HG03439 (cell line): ENCODE results near the gene IFT81.
"Not testable (repeated sequence)": the region's sequence is repeated elsewhere in the genome, so short reads cannot be mapped to it uniquely, and the experiment has no call there.

ENCODE experiments used
- ATAC-seq: cut with Tn5 transposase; IDR thresholded peaks from one replicate; pipeline ENCODE4 v1.9.1; 2021; ENCODE audit warnings: mild to moderate bottlenecking, moderate library complexity; ENCODE audit not compliant: unreplicated experiment

The IFT81 gene

DNA sequence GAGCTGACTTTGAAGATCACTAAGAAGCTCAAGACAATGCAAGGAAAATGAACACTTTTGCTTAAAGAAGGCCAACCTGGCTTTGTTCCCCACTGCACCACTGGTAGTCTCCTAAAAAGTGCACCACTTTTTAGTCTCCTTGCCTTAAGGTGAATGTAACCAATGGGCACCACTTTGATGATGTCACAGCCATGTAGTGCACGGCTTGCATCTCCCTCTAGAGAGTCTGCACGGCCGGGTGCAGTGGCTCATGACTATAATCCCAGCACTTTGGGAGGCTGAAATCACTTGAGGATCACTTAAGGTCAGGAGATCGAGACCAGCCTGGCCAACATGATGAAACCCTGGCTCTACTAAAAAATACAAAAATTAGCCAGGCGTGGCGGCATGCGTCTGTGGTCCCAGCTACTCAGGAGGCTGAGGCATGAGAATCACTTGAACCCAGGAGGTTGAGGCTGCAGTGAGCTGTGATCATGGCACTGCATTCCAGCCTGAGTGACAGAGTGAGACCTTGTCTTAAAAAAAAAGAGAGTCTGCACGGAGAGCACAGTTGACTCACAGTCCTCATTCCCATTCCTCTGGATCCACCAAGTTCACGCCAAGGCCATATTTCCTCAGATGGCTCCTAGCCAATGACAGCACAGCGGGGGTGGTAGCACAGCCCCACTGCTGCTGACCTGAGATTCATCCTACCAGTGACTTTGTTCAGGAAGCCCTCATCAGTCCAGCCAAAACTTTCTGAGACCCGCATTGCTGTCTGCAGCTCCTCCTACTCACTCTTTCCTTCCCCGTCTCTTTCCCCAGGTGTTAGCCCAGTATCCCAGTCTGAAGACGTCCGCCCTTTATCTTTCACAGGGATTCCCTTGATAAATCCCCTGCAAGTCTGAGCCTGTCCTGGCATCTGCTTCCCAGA is 16.5 kb upstream of the IFT81 start:
- no peak for ATAC-seq

DNA sequence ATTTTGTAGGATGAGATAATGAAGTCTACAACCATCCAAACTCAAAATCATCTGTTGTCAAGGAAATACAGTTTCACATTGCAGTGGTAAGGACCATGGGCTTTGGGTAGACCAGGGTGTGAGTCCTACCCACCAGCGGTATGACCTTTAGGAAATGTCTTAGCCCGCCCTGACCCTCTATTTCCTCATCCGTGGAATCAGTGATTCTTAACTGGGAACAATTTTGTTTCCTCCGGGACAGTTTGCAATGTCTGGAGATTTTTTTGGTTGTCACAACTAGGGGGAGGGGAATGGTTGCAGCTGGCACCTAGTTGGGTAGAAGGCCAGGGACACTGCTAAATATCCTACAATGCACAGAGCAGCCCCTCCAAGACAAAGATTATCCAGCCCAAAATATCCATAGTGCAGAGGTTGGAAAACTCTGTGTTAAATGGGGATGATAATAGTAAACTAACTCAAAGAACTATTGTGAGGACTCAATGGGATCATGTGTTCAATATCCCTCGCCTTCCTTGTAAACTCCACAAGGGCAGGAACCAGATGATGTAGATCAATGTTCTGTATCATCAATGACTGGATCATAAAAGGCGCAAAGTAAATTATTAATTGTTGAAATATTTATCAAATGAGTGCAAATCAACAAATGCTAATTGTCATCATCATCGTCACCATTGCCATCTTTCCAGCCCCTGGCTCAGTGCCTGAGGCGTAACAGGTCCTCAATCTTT is 15.7 kb upstream of the IFT81 start:
- ATAC-seq: no peak

DNA sequence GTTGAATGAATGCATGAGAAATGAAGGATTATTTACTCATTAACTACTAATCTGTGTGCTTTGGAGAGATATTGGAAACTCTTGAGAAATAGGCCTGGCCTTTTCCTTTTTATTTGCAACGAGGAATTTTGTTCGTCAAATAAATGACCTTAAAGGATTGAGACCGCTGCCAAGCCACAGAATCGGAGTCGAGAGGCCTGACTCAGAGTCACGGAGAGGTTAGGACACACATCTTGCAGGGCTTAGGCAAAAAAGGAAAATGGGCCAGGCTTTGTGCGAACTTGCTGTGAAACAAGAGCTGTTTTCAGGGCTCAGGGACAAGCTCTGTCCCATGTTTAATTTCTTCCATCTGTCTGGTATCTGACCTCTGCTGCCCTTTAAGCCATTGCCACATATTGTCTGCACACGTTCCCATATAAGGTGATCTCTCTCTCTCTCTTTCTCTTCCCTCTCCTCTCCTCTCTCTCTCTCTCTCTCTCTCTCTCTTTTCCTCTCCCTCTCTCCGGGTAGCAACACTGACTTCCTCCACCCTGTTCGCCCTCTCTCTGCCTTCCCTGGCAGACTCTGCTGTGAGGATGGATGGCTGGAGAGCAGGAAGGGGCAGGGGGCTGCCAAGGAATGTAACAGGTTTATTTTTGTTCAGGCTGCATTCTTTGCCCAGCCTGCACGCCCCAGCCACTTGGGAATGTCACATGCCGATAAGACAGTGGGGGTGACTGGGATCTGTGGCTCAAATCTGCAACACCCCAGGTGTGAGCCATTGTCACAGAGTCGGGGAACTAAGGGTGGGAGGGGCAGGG is 14.9 kb upstream of the IFT81 start:
- ATAC-seq: no peak

DNA sequence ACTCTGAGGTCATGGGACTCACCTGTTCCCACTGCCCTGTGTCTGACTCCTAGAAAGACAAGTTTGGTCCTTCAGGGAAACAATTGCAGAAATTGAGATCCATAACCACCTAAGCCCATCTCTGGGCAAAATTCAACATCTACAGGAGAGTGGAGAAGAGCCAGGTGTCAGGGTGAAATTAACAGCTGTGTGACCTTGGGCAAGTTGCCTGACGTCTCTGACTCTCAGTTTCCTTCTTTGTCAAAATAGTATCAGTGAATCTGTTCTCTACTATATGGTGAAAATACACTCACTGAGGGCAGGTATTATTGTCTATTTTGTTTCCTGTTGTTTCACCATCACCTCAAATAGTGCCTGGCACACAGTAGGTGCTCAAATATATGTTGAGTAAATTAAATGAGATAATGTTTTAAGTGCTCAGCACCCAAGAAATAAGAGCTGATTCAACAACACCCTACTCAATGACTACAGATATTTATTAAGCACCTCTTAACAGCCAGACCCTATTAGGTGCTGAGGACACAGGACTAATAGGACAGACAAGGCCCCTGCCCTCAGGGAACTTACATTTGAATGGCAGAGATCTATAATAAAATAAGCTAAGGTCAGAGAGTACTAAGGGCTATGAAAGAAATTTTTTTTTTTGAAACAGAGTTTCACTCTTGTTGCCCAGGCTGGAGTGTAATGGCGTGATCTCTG is 14.2 kb upstream of the IFT81 start:
- no peak for ATAC-seq

DNA sequence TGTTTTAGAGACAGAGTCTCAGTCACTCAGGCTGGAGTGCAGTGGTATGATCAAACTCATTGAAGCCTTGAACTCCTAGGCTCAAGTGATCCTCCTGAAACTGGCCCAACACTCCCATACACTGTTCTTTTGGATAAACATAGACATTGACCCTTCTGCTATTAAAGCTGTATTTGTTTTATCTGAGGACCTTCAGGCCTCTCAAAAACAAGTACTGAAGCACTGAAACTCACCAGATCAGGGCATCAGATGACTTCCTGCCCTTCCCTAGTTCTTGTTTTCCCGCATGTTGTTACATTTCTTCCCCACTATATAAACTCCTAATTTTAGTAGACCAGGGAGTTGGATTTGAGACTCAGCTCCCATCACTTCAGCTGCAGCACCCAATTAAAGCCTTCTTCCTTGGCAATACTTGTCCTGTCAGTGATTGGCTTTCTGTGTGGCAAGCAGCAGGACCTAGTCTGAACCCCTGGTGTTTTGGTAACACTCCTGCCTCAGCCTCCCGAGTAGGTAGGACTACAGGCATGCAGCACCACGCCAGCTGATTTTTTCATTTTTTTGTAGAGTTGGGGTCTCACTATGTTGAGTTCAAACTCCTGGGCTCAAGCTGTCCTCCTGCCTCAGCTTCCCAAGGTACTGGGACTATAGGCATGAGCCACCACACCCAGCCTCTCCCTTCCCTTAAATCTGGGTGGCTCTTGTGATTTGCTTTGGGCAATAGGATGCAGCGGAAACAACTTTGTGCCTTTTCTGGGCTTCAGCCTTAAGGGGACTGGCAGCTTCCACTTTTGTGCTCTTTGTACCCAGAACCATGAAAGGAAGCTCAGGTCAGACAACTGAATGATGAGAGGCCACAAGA is 12.5 kb upstream of the IFT81 start:
- no peak for ATAC-seq

DNA sequence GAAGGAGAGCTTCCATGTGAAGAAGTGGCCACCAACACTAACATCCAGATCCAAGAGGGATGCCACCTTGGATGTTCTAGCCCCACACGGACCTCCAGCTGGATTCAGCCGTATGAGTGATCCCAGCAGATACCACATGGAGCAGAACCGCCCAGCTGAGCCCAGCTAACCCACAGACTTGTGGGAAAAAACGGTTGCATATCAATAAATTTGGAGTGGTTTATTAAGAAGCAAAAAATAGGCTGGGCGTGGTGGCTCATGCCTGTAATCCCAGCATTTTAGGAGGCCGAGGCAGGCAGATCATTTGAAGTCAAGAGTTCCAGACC is 11.9 kb upstream of the IFT81 start:
- ATAC-seq: no peak

DNA sequence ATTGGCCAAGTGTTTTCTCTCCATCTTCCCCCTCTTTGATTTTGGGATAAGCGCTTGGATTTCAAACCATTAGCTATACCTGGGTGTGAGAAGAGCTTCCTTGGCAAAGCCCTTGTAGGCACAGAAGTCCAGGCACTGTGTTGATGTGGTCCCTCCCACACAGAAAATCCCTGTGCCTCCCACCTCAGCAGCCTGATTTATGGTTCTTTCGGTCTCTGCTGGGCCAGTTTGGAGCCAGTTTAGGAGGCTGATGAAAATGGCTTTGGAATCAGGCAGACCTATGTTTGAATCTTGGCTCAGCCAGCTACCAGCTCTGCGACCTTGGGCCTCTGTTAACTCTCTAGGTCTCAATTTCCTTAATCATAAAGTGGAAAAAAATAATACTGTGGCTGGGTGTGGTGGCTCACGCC is 9.6 kb upstream of the IFT81 start:
- ATAC-seq: no peak

DNA sequence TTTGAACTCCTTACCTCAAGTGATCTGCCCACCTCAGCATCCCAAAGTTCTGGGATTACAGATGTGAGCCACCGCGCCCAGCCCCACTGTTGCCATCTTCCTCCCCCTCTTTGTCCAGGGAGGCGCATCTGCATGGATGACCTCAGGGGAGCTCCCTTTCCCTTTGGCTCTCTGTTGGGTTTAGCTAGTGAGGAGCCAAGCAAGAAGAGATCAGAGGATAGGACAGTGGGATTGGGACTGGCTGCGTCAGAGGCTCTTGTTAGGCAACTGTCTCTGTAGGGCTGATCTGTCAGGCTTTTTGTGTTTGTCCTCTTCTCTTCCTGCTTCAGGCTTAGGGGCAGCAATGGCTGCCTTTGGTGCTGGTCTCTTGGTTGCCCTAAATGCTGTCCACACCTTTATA is 8.5 kb upstream of the IFT81 start:
- no peak for ATAC-seq

DNA sequence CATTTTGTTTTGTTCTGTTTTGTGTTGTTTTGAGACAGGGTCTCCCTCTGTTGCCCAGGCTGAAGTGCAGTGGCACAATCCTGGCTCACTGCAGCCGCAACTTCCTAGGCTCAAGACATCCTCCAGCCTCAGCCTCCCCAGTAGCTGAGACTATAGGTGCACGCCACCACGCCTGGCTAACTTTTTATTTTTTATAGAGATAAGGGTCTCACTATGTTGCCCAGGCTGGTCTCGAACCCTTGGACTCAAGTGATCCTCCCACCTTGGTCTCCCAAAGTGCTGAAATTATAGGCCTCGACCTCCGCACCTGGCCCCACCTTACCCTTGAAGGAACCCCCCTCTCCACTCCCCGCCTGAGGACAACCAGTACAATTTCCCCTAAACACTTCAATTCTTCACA is 7.5 kb upstream of the IFT81 start:
- ATAC-seq: no peak

DNA sequence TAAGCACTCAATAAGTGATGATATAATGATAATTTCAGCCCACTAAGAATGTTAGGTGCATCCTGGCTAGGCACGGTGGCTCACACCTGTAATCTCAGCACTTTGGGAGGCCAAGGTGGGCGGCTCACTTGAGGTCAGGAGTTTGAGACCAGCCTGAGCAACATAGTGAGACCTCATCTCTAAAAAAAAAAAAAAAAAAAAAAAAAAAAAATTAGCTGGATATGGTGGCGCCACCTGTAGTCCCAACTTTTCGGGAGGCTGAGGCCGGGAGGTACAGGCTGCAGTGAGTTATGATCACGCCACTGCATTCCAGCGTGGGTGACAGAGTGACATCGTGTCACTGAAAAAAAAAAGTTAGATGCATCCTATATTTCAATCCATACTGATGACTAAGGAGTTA is 6.9 kb upstream of the IFT81 start:
- ATAC-seq: not testable (repeated sequence)

DNA sequence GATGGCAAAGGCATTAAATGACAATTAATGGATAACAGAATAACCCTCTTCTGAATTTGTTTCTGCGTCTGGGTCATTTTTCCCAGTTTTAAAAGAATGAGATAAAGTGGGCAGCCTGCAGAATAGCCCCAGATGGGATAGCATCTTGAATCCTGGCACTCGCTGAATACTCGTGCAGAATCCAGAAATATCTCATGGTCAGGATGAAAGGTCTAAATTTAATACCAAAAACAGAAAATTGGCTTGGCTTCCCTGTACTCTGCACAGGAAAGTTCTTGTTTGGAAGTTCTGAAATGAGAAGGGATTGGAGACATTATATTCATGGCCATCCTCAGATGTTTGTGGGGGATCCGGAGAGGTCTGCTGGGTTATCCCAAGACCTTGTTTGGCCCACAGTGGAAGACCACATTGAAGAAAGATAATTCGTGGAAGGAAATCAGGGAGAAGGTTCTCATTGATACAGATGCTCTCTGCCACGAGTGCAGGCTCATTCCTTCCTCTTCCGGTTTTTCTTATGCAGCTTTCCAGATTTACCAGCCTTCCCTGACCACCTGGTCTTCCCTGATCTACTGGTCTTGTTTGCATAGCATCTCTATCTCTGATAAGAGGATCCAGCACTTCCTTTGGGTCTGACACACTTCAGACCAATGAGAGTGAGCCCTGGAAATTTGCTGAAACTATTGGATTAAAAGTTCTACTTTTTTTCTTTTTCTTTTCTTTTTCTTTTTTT is 6.0 kb upstream of the IFT81 start:
- ATAC-seq: no peak

DNA sequence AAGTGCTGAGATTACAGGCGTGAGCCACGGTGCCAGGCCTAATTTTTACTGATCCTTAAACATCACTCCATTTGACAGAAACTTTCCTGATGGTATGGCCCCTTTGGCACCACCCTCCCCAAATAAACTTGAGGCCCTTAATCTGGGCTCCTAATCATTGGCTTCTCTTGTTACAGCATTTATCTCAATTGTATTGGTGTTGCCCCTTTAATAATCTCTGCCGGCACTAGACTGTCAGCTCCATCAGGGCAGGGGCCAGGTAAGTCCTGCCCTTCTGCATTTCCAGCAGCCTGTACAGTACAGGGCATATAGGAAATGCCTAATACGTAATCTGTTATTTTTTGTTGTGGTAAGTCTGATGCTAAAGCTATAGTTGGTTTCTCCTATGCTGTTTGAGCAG is 1.2 kb upstream of the IFT81 start:
- ATAC-seq: no peak

DNA sequence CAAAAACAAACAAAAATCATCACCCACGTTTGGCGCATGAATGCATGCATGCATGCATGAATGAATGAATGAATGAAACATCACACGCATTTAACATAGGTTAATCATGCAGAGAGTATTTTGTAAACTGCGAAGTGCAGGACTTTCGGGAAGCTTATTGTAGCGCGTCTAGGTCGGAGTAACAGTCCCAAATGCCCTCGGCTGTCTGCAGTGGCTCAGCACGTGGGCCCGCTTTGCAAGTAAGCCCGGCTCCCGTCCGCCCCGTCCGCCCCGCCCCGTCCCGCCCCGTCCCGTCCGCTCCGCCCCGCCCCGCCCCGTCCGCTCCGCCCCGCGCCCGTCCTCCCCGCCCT is 263 bp upstream of the IFT81 start:
- peak; percentile 64 for ATAC-seq

DNA sequence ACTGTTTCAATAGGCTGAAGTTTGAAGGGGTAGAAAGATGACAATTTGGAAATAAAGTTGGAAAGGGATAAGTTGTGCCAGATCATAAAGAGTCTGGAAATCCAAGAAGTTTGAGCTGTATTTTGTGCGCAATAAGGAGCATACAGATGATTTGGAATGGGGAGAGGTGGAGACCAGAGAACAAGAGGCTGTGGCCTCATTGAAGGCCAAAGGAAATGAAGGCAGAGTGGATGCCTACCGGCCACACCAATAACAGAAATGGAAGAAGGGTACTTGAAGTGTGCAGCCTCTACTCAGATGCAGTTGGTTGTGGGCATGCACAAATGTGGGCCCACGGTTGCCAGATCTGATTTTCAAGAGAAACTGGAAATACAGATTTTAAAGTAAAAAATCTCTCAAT is 2.4 kb downstream of the IFT81 start:
- ATAC-seq: no peak

DNA sequence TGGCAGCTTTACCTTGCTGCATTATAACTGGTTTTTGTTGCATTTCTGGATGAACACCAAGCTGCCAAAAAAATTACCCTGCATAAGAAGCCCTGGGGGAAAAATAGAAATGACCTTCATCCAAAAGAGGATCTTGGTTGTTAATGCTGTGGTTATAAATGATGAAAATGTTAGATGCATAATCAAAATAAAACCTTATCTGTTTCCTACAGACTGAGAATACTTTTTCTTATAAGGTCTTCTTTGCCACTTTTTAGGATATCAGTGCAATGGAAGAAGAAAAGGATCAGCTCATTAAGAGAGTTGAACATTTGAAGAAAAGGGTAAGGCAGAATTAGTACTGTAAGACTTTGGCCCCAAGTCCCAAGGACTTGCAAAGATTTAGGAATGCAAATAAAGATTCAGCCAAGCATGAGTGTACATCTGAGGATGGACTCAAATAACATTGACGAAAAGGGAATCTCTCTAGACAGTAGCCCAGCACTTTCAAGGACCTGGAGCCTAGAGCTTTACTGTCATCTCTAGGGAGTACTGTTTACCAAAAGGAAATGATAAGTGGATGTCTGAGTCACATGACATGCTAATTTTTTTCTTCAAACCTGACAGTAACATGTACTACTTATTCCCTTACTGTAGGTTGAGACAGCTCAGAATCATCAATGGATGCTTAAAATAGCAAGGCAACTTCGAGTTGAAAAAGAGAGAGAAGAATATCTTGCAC is 10.7 kb downstream of the IFT81 start:
- ATAC-seq: no peak

DNA sequence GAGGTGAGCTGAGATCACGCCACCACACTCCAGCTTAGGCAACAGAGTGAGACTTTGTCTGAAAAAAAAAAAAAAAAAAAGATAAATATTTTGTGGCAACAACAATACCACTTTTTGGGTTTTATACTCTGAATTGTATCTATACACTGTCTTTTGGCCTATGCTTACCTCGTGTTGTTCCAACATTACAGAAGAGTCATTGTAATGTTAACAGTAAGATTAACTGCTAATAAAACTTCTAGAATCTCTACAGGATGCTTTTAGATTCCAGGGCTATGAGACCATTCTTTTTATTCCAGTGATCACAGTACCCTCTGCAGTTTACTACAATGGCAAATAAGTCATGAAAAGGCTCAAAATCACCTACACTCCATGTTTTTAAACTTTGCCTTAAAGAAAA is 11.6 kb downstream of the IFT81 start:
- no peak for ATAC-seq

DNA sequence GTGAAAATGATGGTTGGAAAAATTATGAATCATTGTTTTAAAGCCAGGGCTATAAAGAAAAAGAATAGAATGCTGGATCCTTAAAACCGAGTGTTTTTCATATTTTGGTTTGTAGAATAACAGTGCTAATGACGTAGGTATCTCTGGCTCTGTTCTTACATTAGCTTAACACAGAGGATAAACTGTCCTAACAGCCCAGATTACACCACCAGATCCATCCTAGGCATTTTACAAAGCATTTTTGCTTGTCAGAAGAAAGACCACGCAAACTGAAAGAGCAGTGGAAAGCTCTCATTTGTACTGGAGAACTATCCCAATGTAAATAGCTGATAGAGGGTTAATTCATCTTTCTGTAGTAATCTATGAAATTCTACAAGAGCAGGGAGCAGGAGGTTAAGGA is 13.6 kb downstream of the IFT81 start:
- ATAC-seq: no peak

DNA sequence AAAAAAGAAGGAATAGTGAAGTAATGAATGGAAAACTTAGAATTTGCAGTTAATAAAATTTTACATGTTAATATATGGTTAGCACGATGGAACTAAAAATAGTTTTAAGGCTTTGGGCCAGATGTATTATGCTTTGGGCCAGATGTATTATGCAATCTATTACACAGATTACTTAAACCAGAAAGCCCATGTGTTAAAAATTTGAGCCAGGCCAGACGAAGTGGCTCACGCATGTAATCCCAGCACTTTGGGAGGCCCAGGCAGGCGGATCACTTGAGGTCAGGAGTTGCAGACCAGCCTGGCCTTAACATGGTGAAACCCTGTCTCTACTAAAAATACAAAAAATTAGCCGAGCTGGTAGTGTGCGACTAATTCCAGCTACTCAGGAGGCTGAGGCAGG is 17.2 kb downstream of the IFT81 start:
- ATAC-seq: no peak

DNA sequence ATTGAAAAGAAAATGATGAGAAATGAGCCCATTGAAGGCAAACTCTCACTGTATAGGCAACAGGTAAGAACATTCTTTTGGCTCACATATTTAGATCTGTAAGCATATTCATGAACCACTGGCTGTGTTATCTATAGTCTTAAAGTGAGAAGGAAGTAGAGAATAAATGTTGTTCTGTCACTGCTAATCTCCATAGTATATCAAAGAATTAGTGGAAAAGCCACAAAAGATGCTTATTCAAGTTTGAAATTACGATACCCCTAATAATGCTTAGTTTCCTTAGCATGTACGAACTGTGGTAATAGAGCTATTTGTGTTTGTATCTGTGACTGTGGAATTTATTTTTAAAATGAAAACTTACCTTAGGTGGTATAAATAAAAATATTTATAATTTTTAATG is 22.8 kb downstream of the IFT81 start:
- no peak for ATAC-seq
